ENCODE data around the gene PLEKHA5.

- TF ChIP-seq CTCF (IDR thresholded peaks at IDR 0.05) (peak; percentile 40; the same call in 1 of the 2 replicates), POLR2AphosphoS5 (IDR thresholded peaks at IDR 0.05; ENCODE audit: low read depth, low read length) (no peak)
Observed at GRCh38 chr12:19129486-19130223, at the start of gene PLEKHA5.
